Stimulated activated CD4-positive, alpha-beta T cell treated with anti-CD3 and anti-CD28 coated beads, Interleukin-2, amount 100 ng/mL, for 48 hours (primary cell): Measurements from ENCODE around the gene ZSWIM5.
A peak's percentile ranks its signal among the peaks of the same experiment; 100 is the strongest.
"Not testable (repeated sequence)": the region's sequence is repeated elsewhere in the genome, so short reads cannot be mapped to it uniquely, and the experiment has no call there.

ENCODE experiments used
- DNase-seq, 2 donors: peaks; one replicate each; pipeline ENCODE4 v3.0.0-alpha.2; 2020

ZSWIM5 gene

GRCh38 chr1:45205910-45206721, at the start of gene ZSWIM5:
Gene ZSWIM5 (minus strand): TSS chr1:45206605. CDS start chr1:45206350, 255 bp downstream.
- peak; percentile 42 to 53 for DNase-seq

- no peak for DNase-seq
Observed at GRCh38 chr1:45254490-45254889, 48.1 kb upstream of the ZSWIM5 start.

- DNase-seq = no peak
Observed at GRCh38 chr1:45250544-45250943, 44.1 kb upstream of the ZSWIM5 start.

GRCh38 chr1:45248004-45248403, 41.6 kb upstream of the ZSWIM5 start:
- DNase-seq = not testable (repeated sequence)

GRCh38 chr1:45246760-45247159, 40.4 kb upstream of the ZSWIM5 start:
- peak in 1 of 2 donors; percentile 4 for DNase-seq

- DNase-seq = peak in 1 of 2 donors; percentile 1
Observed at GRCh38 chr1:45246359-45246758, 40.0 kb upstream of the ZSWIM5 start.

GRCh38 chr1:45244660-45245059, 38.3 kb upstream of the ZSWIM5 start:
- no peak for DNase-seq

GRCh38 chr1:45243476-45244343, 37.3 kb upstream of the ZSWIM5 start:
- DNase-seq = no peak

GRCh38 chr1:45238846-45239245, 32.4 kb upstream of the ZSWIM5 start:
- no peak for DNase-seq

- DNase-seq = no peak
Observed at GRCh38 chr1:45236136-45236535, 29.7 kb upstream of the ZSWIM5 start.

GRCh38 chr1:45230537-45230936, 24.1 kb upstream of the ZSWIM5 start:
- no peak for DNase-seq

- no peak for DNase-seq
Observed at GRCh38 chr1:45225598-45225997, 19.2 kb upstream of the ZSWIM5 start.

- DNase-seq = not testable (repeated sequence)
Observed at GRCh38 chr1:45223710-45224109, 17.3 kb upstream of the ZSWIM5 start.

- no peak for DNase-seq
Observed at GRCh38 chr1:45221716-45222115, 15.3 kb upstream of the ZSWIM5 start.

- no peak for DNase-seq
Observed at GRCh38 chr1:45216861-45217260, 10.5 kb upstream of the ZSWIM5 start.

GRCh38 chr1:45216200-45216541, 9.8 kb upstream of the ZSWIM5 start:
- no peak for DNase-seq

- DNase-seq = no peak
Observed at GRCh38 chr1:45215485-45216199, 9.2 kb upstream of the ZSWIM5 start.

- DNase-seq = no peak
Observed at GRCh38 chr1:45213892-45214291, 7.5 kb upstream of the ZSWIM5 start.

- no peak for DNase-seq
Observed at GRCh38 chr1:45211076-45211475, 4.7 kb upstream of the ZSWIM5 start.

- DNase-seq = no peak
Observed at GRCh38 chr1:45206808-45207623, 611 bp upstream of the ZSWIM5 start.

- DNase-seq = peak in 1 of 2 donors; percentile 5
Observed at GRCh38 chr1:45205011-45205909, 1.1 kb downstream of the ZSWIM5 start.
